IPS-18a (cell line): ENCODE data around the gene BTBD2.

ENCODE experiments used
- H3K27ac ChIP-seq: one replicate; pipeline ENCODE4 v1.5.1; 2013; ENCODE audit warnings: low read length
- H3K27me3 ChIP-seq: one replicate; pipeline ENCODE4 v1.6.1; 2013; ENCODE audit warnings: mild to moderate bottlenecking, low read length; ENCODE audit not compliant: control insufficient read depth, insufficient read depth
- H3K36me3 ChIP-seq: one replicate; pipeline ENCODE4 v1.6.1; 2013; ENCODE audit warnings: low read depth, low read length; ENCODE audit not compliant: control insufficient read depth
- H3K4me1 ChIP-seq: one replicate; pipeline ENCODE4 v1.6.1; 2013; ENCODE audit warnings: low read depth, low read length; ENCODE audit not compliant: control insufficient read depth
- H3K4me3 ChIP-seq: one replicate; pipeline ENCODE4 v1.5.1; 2013; ENCODE audit warnings: low read length
- H3K9ac ChIP-seq: one replicate; pipeline ENCODE4 v1.6.1; 2013; ENCODE audit warnings: mild to moderate bottlenecking, low read length, moderate library complexity
- H3K9me3 ChIP-seq: one replicate; pipeline ENCODE4 v1.6.1; 2013; ENCODE audit warnings: low read depth, low read length; ENCODE audit not compliant: control insufficient read depth

The BTBD2 gene

DNA sequence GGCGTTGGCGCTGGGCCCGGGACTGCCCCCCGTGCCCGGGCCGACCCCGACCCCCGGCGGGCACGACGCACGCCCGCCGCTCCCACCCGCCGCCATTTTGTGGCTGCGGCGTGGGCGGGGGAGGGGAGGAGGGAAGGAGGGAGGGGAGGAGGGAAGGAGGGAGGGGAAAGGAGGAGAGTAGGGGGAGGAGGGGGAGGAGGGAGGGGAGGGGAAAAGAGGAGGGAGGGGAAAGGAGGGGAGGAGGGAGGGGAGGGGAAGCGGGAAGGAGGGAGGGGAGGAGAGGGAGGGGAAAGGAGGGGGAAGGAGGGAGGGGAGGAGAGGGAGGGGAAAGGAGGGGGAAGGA, at the start of gene BTBD2:
Gene BTBD2, minus strand, starts transcription at position 107 of the 343 bp plus-strand sequence. Its CDS starts 11 bp downstream, at position 96.
- Histone ChIP-seq H3K4me3 (peak within 1 kb of the TSS; percentile 56), H3K9me3 (no peaks in the 10 kb centered on the region), H3K27me3 (no peaks in the 10 kb centered on the region), H3K9ac (peak within 1 kb of the TSS; percentile 50), H3K27ac (no peak within 1 kb of the TSS), H3K4me1 (no peaks in the 10 kb centered on the region), H3K36me3 (no peaks in the 10 kb centered on the region)

DNA sequence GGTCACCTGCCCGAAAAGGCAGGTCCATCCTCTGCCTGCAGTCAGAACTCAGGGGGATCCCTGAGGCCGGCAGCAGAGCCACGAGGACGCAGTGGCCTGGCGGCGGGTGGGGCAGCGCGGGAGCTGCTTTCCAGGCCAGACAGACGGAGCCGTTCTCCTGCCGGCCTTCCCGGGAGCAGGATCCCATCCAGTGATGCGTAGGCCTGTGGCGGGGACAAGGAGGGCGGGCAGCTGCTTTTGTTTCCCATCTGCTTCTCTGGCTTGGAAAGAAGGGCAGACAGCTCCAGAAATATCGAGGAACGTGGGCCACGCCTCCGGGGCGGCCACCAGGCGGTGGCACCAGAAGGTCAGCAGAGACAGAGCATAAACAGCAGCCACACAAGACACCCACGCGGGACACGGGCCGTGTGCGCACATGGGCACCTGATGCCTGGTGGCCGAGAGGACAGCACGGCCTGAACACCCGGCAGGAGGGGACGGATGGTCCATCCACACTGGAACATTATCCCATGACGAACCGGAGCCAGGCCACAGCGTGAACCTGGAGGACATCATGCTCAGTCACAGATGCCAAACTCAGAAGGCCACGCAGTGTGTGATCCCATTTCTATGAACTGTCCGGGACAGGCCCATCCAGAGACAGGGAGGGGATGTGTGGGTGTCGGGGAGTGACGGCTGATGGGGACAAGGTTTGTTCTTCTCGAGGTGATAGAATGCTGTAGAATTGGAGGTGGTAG, 49.4 kb upstream of the BTBD2 start:
- no peaks in the 10 kb centered on the region for H3K27me3 ChIP-seq

DNA sequence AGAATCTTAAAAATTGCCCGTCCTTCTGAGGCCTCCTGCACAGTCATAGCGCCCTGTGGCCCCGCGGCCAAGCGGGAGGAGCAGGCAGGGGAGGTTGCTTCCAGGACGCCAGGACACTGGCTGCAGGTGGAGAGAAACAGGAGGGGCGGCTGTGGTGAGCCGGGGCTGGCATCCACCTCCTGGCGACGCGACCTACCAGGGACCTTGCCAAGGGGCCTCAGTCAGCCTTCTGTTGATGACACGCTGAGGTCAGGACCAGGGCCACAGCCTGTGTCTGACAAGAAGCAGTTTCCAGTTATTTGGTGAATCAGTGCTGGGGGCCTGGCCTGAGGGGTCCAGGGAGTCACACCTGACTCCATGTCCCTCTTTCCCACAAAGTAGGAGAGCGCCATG, 48.9 kb upstream of the BTBD2 start:
- Histone ChIP-seq H3K4me3 (no peak overlapping the region), H3K27me3 (no peaks in the 10 kb centered on the region), H3K4me1 (peaks cover 14% of the 10 kb centered on the region), H3K27ac (no peak overlapping the region), H3K36me3 (no peaks in the 10 kb centered on the region), H3K9me3 (no peaks in the 10 kb centered on the region), H3K9ac (no peak overlapping the region)

More for the DNA sequence above, 49.4 kb upstream of the BTBD2 start:
- no peaks in the 10 kb centered on the region for H3K9me3 ChIP-seq
- H3K4me1 ChIP-seq = peaks cover 14% of the 10 kb centered on the region
- H3K4me3 ChIP-seq = no peak overlapping the region
- H3K27ac ChIP-seq = no peak overlapping the region
- H3K9ac ChIP-seq = no peak overlapping the region
- no peaks in the 10 kb centered on the region for H3K36me3 ChIP-seq

GRCh38 chr19:2063824-2064223, 48.3 kb upstream of the BTBD2 start:
- Histone ChIP-seq H3K4me3 (no peak overlapping the region), H3K4me1 (peaks cover 14% of the 10 kb centered on the region)

GRCh38 chr19:2062770-2063169, 47.3 kb upstream of the BTBD2 start:
- Histone ChIP-seq H3K27me3 (no peaks in the 10 kb centered on the region), H3K36me3 (no peaks in the 10 kb centered on the region), H3K9ac (no peak overlapping the region), H3K27ac (no peak overlapping the region), H3K4me3 (no peak overlapping the region), H3K9me3 (no peaks in the 10 kb centered on the region), H3K4me1 (peaks cover 14% of the 10 kb centered on the region)

More at GRCh38 chr19:2063824-2064223, 48.3 kb upstream of the BTBD2 start:
- H3K27me3 ChIP-seq = no peaks in the 10 kb centered on the region
- H3K27ac ChIP-seq = no peak overlapping the region
- H3K9me3 ChIP-seq = no peaks in the 10 kb centered on the region
- no peaks in the 10 kb centered on the region for H3K36me3 ChIP-seq
- no peak overlapping the region for H3K9ac ChIP-seq

- no peaks in the 10 kb centered on the region for H3K9me3 ChIP-seq
- peaks cover 14% of the 10 kb centered on the region for H3K4me1 ChIP-seq
- H3K27me3 ChIP-seq = no peaks in the 10 kb centered on the region
- no peaks in the 10 kb centered on the region for H3K36me3 ChIP-seq
- peak overlapping the region; percentile 72 for H3K27ac ChIP-seq
- H3K4me3 ChIP-seq = peak overlapping the region; percentile 81
- H3K9ac ChIP-seq = peak overlapping the region; percentile 72
Measured at GRCh38 chr19:2062389-2062729, 46.8 kb upstream of the BTBD2 start.

- Histone ChIP-seq H3K9me3 (no peaks in the 10 kb centered on the region), H3K4me3 (peak overlapping the region; percentile 81), H3K9ac (peak overlapping the region; percentile 72), H3K36me3 (no peaks in the 10 kb centered on the region), H3K27me3 (no peaks in the 10 kb centered on the region), H3K27ac (peak overlapping the region; percentile 72), H3K4me1 (peaks cover 14% of the 10 kb centered on the region)
Measured at GRCh38 chr19:2061495-2062388, 46.2 kb upstream of the BTBD2 start.

DNA sequence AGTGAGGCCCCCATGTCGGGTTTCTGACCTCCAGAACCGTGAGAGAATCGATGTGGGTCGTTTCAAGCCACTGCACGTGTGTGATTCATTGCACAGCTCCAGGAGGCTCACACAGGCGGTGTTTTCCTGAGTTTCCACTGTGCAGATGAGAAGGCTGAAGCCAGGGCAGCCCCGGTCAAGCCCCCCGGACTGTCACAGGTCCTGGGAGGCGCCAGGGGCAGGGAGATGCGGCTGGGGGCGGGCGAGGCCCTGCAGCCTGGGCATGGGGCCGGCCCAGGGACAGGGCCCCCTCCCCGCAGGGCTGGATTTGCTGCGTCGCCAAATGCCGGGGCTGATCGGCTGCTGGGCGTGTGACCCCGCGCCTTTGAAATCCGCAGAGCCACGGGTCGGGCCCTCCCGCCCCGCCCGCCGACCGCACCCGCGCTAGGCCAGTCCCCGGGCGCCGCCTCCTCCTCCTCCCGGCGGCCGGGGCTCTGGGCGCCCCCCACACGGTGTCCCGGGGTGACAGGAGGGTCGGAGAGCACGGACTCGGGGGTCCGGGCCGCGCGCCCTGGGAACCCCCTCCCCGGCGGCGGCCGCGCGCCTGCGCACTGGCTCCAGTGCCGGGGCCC, 45.5 kb upstream of the BTBD2 start:
- Histone ChIP-seq H3K4me1 (peaks cover 14% of the 10 kb centered on the region), H3K9ac (peak overlapping the region; percentile 72), H3K9me3 (no peaks in the 10 kb centered on the region), H3K36me3 (no peaks in the 10 kb centered on the region), H3K4me3 (peak overlapping the region; percentile 81), H3K27ac (peak overlapping the region; percentile 67), H3K27me3 (no peaks in the 10 kb centered on the region)

DNA sequence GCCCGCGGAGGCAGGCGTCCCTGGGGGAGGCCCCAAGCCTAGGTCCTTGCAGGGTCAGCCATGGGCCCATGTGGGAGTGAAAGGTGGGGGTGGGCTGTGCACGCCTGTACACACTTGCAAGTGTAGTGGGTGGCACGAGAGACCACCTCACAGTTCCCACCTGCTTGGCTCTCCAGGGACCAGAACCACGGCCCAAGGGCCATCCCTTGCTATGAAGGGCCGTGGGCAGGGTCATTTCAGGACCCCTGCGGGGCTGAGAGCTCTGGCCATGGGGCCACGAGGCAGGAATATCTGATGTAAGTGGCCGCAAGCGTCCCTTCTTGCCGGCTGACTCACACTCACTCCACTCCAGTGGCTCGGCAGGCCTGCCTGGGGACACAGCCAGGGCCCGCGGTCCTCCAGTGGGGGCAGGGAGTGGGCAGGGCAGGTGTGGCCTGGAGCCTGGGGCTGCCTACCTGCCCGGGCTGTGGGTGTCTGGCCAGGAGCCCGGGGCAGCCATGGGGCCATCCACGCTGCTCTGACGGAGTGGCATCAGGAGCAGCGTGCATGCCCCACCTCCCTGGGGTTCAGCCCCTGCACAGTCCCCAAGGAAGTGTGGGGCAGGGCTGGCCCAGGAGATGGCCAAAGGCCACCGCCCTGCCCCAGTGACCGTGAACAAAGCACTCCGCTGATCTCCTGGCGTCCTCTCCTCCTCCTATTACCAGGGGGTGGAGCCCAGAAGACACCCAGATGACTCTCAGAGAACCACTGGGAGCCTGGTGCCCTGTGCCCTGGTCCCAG, 44.1 kb upstream of the BTBD2 start:
- no peak overlapping the region for H3K9ac ChIP-seq
- no peak overlapping the region for H3K4me3 ChIP-seq

DNA sequence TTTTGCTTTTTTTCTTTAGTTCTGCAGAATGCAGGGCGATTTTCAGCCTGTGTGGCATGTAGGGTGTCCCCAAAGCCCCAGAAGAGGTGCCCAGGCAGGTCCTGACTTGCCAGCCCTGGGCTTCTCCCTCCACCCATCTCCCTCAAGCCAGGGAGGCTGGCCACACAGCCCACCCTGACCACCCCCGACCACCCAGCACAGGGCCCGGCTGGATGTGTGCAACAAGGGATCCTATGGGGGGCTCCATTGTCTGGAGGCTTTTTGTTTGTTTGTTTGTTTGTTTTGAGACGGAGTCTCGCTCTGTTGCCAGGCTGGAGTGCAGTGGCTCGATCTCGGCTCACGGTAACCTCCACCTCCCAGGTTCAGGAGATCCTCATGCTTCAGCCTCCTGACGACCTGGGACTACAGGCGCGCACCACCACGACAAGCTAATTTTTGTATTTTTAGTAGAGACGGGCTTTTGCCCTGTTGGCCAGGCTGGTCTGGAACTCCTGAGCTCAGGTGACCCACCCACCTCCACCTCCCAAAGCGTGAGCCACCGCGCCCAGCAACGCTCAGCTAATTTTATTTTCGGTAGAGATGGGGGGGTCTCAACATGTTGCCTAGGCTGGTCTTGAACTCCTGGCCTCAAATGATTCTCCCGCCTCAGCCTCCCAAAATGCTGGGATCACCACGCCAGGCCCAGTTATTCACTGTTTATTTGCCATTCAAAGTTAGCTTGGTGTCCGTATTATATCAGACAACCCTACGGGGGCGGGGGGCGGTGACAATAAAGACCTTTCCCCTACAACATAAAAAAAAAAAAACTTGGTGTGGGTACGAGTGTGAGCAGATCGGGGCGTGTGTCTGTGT, 43.3 kb upstream of the BTBD2 start:
- Histone ChIP-seq H3K4me3 (no peak overlapping the region), H3K36me3 (no peaks in the 10 kb centered on the region), H3K27ac (no peak overlapping the region), H3K9ac (no peak overlapping the region), H3K27me3 (no peaks in the 10 kb centered on the region), H3K9me3 (no peaks in the 10 kb centered on the region), H3K4me1 (peaks cover 14% of the 10 kb centered on the region)

More for the DNA sequence above, 44.1 kb upstream of the BTBD2 start:
- H3K36me3 ChIP-seq = no peaks in the 10 kb centered on the region
- no peak overlapping the region for H3K27ac ChIP-seq
- peaks cover 14% of the 10 kb centered on the region for H3K4me1 ChIP-seq
- H3K27me3 ChIP-seq = no peaks in the 10 kb centered on the region
- H3K9me3 ChIP-seq = no peaks in the 10 kb centered on the region
